Measurements from ENCODE around the gene ODC1.
A peak's percentile ranks its signal among the peaks of the same experiment; 100 is the strongest.

ODC1 gene

GRCh38 chr2:10415048-10415447, 33.1 kb downstream of the ODC1 start:
- no peak for DNase-seq (ENCODE audit: low read depth, low spot score)

- no peak for DNase-seq (ENCODE audit: low read depth, low spot score)
Measured at GRCh38 chr2:10414591-10414990, 33.5 kb downstream of the ODC1 start.

GRCh38 chr2:10413991-10414451, 34.1 kb downstream of the ODC1 start:
- no peak for DNase-seq (ENCODE audit: low read depth, low spot score)

- no peak for DNase-seq (ENCODE audit: low read depth, low spot score)
Measured at GRCh38 chr2:10413503-10413902, 34.6 kb downstream of the ODC1 start.

GRCh38 chr2:10412380-10412779, 35.7 kb downstream of the ODC1 start:
- DNase-seq (ENCODE audit: low read depth, low spot score), result no peak

GRCh38 chr2:10411557-10411956, 36.6 kb downstream of the ODC1 start:
- no peak for DNase-seq (ENCODE audit: low read depth, low spot score)

GRCh38 chr2:10410823-10411437, 37.2 kb downstream of the ODC1 start:
- DNase-seq (ENCODE audit: low read depth, low spot score), result no peak

GRCh38 chr2:10410001-10410822, 37.9 kb downstream of the ODC1 start:
- no peak for DNase-seq (ENCODE audit: low read depth, low spot score)

- peak; percentile 63 for DNase-seq (ENCODE audit: low read depth, low spot score)
Measured at GRCh38 chr2:10408649-10409579, 39.2 kb downstream of the ODC1 start.

- peak; percentile 14 for DNase-seq (ENCODE audit: low read depth, low spot score)
Measured at GRCh38 chr2:10407841-10408648, 40.1 kb downstream of the ODC1 start.

GRCh38 chr2:10407432-10407831, 40.7 kb downstream of the ODC1 start:
- no peak for DNase-seq (ENCODE audit: low read depth, low spot score)

GRCh38 chr2:10406491-10407188, 41.5 kb downstream of the ODC1 start:
- DNase-seq (ENCODE audit: low read depth, low spot score), result no peak

- no peak for DNase-seq (ENCODE audit: low read depth, low spot score)
Measured at GRCh38 chr2:10406016-10406415, 42.1 kb downstream of the ODC1 start.

- DNase-seq (ENCODE audit: low read depth, low spot score), result no peak
Measured at GRCh38 chr2:10405448-10405847, 42.7 kb downstream of the ODC1 start.

- no peak for DNase-seq (ENCODE audit: low read depth, low spot score)
Measured at GRCh38 chr2:10404324-10405143, 43.6 kb downstream of the ODC1 start.

- DNase-seq (ENCODE audit: low read depth, low spot score), result no peak
Measured at GRCh38 chr2:10402653-10403215, 45.4 kb downstream of the ODC1 start.

GRCh38 chr2:10402062-10402585, 46.0 kb downstream of the ODC1 start:
- DNase-seq (ENCODE audit: low read depth, low spot score), result no peak

- DNase-seq (ENCODE audit: low read depth, low spot score), result no peak
Measured at GRCh38 chr2:10400978-10401951, 46.9 kb downstream of the ODC1 start.

Measured in activated naive CD8-positive, alpha-beta T cell treated with anti-CD3 and anti-CD28 coated beads, Interleukin-2, amount 50 U/mL, for 16 hours (primary cell).